ENCODE results near the gene SCN4B. TPM values are rescaled to one million over a fixed set of nuclear protein-coding genes. Genes with fewer than 3 reads are reported as not detected.

The SCN4B gene
- total RNA-seq, 1 donor from 2014 or later, result 12.9 TPM

GRCh38 chr11:118157186-118157895, 4.7 kb upstream of the SCN4B start:
- Histone ChIP-seq H3K9me3 (replicated peaks) (no peaks in the 10 kb centered on the region), H3K4me1 (peaks cover 29% of the 10 kb centered on the region), H3K4me3 (peak overlapping the region; percentile 39), H3K27me3 (ENCODE audit: low read depth) (peaks cover 46% of the 10 kb centered on the region), H3K27ac (replicated peaks) (no peak overlapping the region), H3K36me3 (no peaks in the 10 kb centered on the region)
- no peak for DNase-seq
- TF ChIP-seq, protein P1, sequence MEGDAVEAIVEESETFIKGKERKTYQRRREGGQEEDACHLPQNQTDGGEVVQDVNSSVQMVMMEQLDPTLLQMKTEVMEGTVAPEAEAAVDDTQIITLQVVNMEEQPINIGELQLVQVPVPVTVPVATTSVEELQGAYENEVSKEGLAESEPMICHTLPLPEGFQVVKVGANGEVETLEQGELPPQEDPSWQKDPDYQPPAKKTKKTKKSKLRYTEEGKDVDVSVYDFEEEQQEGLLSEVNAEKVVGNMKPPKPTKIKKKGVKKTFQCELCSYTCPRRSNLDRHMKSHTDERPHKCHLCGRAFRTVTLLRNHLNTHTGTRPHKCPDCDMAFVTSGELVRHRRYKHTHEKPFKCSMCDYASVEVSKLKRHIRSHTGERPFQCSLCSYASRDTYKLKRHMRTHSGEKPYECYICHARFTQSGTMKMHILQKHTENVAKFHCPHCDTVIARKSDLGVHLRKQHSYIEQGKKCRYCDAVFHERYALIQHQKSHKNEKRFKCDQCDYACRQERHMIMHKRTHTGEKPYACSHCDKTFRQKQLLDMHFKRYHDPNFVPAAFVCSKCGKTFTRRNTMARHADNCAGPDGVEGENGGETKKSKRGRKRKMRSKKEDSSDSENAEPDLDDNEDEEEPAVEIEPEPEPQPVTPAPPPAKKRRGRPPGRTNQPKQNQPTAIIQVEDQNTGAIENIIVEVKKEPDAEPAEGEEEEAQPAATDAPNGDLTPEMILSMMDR (IDR thresholded peaks at IDR 0.05; ENCODE audit: borderline replicate concordance), result no peak
- intact Hi-C loops (cut with micrococcal nuclease), result no loop called here

GRCh38 chr11:118156531-118157185, 4.0 kb upstream of the SCN4B start:
- H3K27me3 ChIP-seq (ENCODE audit: low read depth), result peaks cover 53% of the 10 kb centered on the region
- H3K27ac ChIP-seq (replicated peaks), result no peak overlapping the region
- TF ChIP-seq, protein P1 (IDR thresholded peaks at IDR 0.05; ENCODE audit: borderline replicate concordance), result no peak
- no peaks in the 10 kb centered on the region for H3K36me3 ChIP-seq
- no peak for DNase-seq
- peak overlapping the region; percentile 39 for H3K4me3 ChIP-seq
- intact Hi-C loops (cut with micrococcal nuclease), result no loop called here
- no peaks in the 10 kb centered on the region for H3K9me3 ChIP-seq (replicated peaks)
- peaks cover 35% of the 10 kb centered on the region for H3K4me1 ChIP-seq

DNA sequence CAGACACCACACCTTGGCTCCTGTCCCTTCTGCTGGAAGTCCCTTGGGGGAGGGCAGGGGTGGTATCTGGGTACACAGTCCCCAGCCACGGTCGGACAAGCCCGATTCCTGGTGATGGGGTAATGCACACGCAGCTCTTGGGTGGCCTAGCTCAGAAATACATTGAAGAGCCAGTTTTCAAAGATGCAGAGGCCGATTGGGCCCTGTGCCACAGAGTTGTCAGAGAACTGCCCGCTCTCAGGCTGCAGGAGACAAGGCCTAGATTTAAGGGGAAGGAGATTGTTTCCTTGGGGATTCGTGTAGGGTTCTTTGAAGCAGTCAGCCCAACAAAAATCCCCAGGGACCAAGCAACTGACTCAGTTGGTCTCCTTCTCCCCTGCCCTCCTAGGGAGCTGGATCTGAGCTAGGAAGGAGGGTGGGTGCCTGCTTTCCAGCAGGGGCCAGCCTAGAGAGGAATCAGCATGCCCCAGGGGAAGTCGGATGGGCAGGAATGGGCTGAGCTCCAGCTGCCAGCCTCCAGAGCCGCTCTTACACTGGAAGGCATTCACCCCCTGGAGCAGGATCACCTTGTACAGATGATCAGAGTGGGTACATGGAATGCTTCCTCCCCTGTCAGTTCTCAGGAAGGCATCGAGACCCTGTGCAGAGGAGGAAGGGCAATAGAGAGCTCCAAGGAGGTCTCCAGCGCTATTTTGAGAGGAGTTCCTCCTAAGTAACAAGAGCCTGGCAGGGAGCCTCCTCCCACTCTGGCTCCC, 3.3 kb upstream of the SCN4B start:
- peaks cover 35% of the 10 kb centered on the region for H3K4me1 ChIP-seq
- H3K36me3 ChIP-seq, result no peaks in the 10 kb centered on the region
- H3K27me3 ChIP-seq (ENCODE audit: low read depth), result peaks cover 59% of the 10 kb centered on the region
- H3K9me3 ChIP-seq (replicated peaks), result no peaks in the 10 kb centered on the region
- no peak for DNase-seq
- TF ChIP-seq, protein P1 (IDR thresholded peaks at IDR 0.05; ENCODE audit: borderline replicate concordance), result no peak
- no peak overlapping the region for H3K27ac ChIP-seq (replicated peaks)
- peak overlapping the region; percentile 39 for H3K4me3 ChIP-seq
- intact Hi-C loops (cut with micrococcal nuclease), result no loop called here

DNA sequence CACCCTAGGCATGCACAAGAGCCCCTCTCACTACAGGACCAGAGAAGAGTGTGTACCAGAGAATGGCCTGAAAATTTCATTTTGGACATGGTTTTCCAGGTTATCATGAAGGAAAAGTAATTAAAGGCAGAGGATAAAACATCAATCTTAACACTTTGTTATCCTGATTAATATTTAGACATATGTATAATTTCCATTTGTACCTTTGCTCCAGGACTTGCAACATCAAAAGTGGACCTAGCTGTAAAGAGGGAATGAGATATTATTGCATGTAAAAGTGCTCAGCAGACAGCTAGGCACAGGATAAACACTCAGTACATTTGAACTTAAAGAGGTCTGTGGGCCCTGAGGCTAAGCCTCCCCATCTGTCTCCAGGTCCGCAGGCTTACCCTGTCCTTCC, 2.0 kb upstream of the SCN4B start:
- peaks cover 35% of the 10 kb centered on the region for H3K4me1 ChIP-seq

DNA sequence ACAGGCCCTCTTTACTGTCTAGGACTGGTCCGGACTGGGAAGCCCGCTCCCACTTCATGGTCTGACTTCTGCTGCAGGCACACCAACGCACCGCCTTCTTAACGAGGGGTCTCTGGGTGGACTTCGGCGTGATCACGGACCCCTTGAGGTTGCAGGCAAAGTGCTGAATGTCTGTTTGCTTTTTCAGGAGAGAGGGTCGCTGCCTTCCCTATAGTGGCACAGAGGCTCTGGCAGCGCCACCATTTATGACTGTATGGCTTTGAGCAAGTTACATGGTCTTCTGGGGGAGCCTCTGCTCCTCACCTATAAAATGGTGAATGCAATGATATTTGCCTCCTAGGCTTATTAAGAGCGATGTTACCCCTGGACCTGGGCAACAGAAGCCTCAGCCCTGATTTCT, 1.4 kb upstream of the SCN4B start:
- no peak overlapping the region for H3K27ac ChIP-seq (replicated peaks)
- TF ChIP-seq, protein P1 (IDR thresholded peaks at IDR 0.05; ENCODE audit: borderline replicate concordance), result no peak
- H3K36me3 ChIP-seq, result no peaks in the 10 kb centered on the region
- H3K9me3 ChIP-seq (replicated peaks), result no peaks in the 10 kb centered on the region
- no peak for DNase-seq
- intact Hi-C loops (cut with micrococcal nuclease), result no loop called here
- peaks cover 64% of the 10 kb centered on the region for H3K27me3 ChIP-seq (ENCODE audit: low read depth)
- H3K4me1 ChIP-seq, result peaks cover 42% of the 10 kb centered on the region
- no peak overlapping the region for H3K4me3 ChIP-seq

More for the DNA sequence above, 2.0 kb upstream of the SCN4B start:
- TF ChIP-seq, protein P1 (IDR thresholded peaks at IDR 0.05; ENCODE audit: borderline replicate concordance), result no peak
- H3K4me3 ChIP-seq, result no peak overlapping the region
- intact Hi-C loops (cut with micrococcal nuclease), result no loop called here
- H3K27ac ChIP-seq (replicated peaks), result no peak overlapping the region
- no peaks in the 10 kb centered on the region for H3K9me3 ChIP-seq (replicated peaks)
- no peak for DNase-seq
- H3K36me3 ChIP-seq, result no peaks in the 10 kb centered on the region
- H3K27me3 ChIP-seq (ENCODE audit: low read depth), result peaks cover 64% of the 10 kb centered on the region
